H7 (cell line): ENCODE data around the gene DUOX1. TPM values are rescaled to one million over a fixed set of nuclear protein-coding genes. Genes with fewer than 3 reads are reported as not detected.
"Not testable (repeated sequence)": the region's sequence is repeated elsewhere in the genome, so short reads cannot be mapped to it uniquely, and the experiment has no call there.

Experiments used
- DNase-seq: peaks from one replicate; pipeline ENCODE4 v3.0.0; 2012
- H3K27me3 ChIP-seq: 2 replicates; pipeline ENCODE4 v1.6.0; 2011; ENCODE audit warnings: mild to moderate bottlenecking, low read length; ENCODE audit not compliant: control insufficient read depth, insufficient read depth
- H3K36me3 ChIP-seq: replicated peaks from 2 replicates; pipeline ENCODE4 v1.5.1; 2011; ENCODE audit warnings: low read length; ENCODE audit not compliant: control insufficient read depth, insufficient read depth
- H3K4me3 ChIP-seq: 2 replicates; pipeline ENCODE4 v1.5.1; 2011; ENCODE audit warnings: low read depth, mild to moderate bottlenecking, control low read depth, low read length, moderate library complexity; ENCODE audit not compliant: insufficient read depth
- total RNA-seq: library from RNA; depleted of rRNA; stranded (reverse); fragments of >200 nt; shearing (Covaris generic); gene quantifications from 2 replicates; pipeline ENCODE4 v1.2.3, GENCODE V29; 2014

The DUOX1 gene
- total RNA-seq, 1 experiment from 2014 or later, result 0.24 TPM

GRCh38 chr15:45122719-45123118 is 7.1 kb upstream of the DUOX1 start:
- no peaks in the 10 kb centered on the region for H3K36me3 ChIP-seq
- no peak overlapping the region for H3K4me3 ChIP-seq
- no peak for DNase-seq
- H3K27me3 ChIP-seq, result peaks cover 43% of the 10 kb centered on the region

- DNase-seq, result no peak
- no peak overlapping the region for H3K4me3 ChIP-seq
- H3K27me3 ChIP-seq, result peaks cover 47% of the 10 kb centered on the region
- no peaks in the 10 kb centered on the region for H3K36me3 ChIP-seq
Observed at GRCh38 chr15:45123397-45123796, 6.4 kb upstream of the DUOX1 start.

DNA sequence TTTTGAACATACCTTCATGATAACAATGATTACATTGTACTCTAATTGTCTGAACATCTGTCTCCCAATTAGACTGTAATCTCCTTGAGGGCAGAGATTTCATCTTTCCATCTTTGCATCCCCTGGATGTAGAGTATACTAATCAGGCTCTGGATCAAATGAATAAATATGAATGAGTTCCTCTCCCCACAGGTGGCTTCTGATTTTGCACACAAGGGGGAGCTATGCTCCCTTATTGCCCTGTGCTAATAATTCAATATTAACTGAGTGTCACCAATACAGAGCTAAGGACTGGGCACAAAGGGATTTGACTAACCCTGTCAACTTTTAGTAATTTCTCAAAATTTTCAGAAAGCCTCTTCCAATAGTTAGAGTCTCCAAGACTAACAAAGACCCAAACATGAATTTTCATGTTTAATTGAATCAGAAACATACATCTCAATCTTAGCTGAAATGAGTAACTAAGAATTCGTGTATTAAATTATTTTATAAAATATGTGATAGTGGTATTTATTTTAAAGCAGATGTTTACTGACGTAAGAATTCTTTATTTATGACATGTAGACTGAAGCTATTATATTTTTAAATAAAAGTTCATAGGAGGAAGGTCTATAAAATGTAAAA is 3.1 kb upstream of the DUOX1 start:
- no peaks in the 10 kb centered on the region for H3K36me3 ChIP-seq
- no peak overlapping the region for H3K4me3 ChIP-seq
- peaks cover 72% of the 10 kb centered on the region for H3K27me3 ChIP-seq
- no peak for DNase-seq

GRCh38 chr15:45128971-45129639 is 689 bp upstream of the DUOX1 start:
- DNase-seq, result peak; percentile 79
- H3K27me3 ChIP-seq, result peaks cover 86% of the 10 kb centered on the region
- H3K36me3 ChIP-seq, result no peaks in the 10 kb centered on the region
- H3K4me3 ChIP-seq, result peak overlapping the region; percentile 54

DNA sequence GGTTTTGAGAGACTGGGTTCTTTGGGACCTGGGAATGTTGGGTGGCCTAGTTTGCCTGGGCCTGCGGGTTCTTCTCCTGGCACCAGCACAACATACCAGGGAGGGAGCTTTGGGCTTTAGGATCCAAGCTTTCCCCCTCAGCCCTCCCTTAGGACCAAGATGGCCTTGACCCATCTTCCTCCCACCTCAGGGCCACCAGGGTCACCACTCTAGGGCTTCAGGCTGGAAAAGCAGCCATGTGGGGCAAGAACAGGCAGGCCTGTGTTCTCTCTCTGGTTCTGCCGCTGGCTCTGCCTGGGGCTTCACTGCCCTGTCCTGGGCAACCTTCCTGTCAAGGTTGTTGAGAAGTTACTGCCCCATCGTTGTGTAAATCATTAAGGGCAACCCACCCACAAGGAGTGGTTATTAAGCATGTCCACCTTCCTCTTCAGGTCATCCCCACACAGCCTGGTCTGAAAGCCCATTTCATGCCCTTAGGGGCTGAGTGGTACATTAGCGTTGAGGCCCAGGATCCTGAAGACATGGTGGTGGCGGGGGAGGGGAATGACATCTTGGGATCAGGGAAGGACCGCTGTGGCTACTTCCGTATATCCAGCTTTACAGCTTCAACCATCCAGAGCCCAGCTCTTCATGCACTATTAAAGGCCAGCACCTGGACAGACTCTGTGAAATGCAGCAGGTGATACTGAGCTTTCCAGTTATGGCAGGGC is 652 bp downstream of the DUOX1 start:
- peak; percentile 38 for DNase-seq
- Histone ChIP-seq H3K36me3 (no peaks in the 10 kb centered on the region), H3K27me3 (peaks cover 95% of the 10 kb centered on the region), H3K4me3 (peak overlapping the region; percentile 54; the same call in 1 of the 2 replicates)

GRCh38 chr15:45131510-45131909 is 1.7 kb downstream of the DUOX1 start:
- H3K4me3 ChIP-seq, result no peak overlapping the region
- peaks cover 93% of the 10 kb centered on the region for H3K27me3 ChIP-seq
- no peak for DNase-seq
- H3K36me3 ChIP-seq, result no peaks in the 10 kb centered on the region

GRCh38 chr15:45132844-45133560 is 3.2 kb downstream of the DUOX1 start:
- DNase-seq, result peak; percentile 19
- Histone ChIP-seq H3K4me3 (no peak overlapping the region), H3K36me3 (no peaks in the 10 kb centered on the region), H3K27me3 (peaks cover 88% of the 10 kb centered on the region)

DNA sequence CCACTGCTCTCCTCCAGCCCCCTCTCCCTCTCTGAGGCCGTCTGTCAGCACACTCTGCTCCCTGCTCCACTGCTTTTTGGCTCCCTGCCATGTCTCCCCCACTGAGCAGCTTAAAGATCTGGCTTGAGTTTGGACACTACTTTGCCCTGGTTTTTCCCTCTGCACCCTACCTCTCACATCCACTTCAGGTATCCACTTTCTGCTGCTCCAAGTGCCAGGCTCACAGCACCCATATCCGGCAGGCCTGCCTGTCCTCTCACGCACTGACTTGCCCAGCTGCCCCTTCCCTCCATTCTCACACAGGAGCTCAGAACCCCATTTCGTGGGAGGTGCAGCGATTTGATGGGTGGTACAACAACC is 3.7 kb downstream of the DUOX1 start:
- no peaks in the 10 kb centered on the region for H3K36me3 ChIP-seq
- peaks cover 83% of the 10 kb centered on the region for H3K27me3 ChIP-seq
- peak; percentile 17 for DNase-seq
- H3K4me3 ChIP-seq, result no peak overlapping the region

DNA sequence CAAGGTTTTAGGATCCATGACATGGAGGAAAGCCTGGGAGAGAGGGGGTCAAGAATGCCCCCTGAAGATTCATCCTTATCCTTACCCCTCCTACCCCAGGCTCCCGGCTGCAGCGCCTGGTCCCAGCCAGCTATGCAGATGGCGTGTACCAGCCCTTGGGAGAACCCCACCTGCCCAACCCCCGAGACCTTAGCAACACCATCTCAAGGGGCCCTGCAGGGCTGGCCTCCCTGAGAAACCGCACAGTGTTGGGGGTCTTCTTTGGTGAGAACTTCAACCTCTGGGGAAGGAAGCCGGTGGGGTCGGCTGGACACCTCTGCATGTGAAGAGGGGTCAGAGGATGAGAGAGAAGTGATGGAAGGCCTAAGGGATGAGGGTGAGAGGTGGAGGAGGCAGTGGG is 4.3 kb downstream of the DUOX1 start:
- Histone ChIP-seq H3K27me3 (peaks cover 79% of the 10 kb centered on the region), H3K4me3 (no peak overlapping the region), H3K36me3 (no peaks in the 10 kb centered on the region)
- peak; percentile 22 for DNase-seq

- no peaks in the 10 kb centered on the region for H3K36me3 ChIP-seq
- peak overlapping the region; percentile 38 for H3K4me3 ChIP-seq
- peaks cover 70% of the 10 kb centered on the region for H3K27me3 ChIP-seq
- peak; percentile 80 for DNase-seq
Observed at GRCh38 chr15:45134682-45135604, 5.1 kb downstream of the DUOX1 start.

- H3K36me3 ChIP-seq, H3K4me3 ChIP-seq, DNase-seq: not testable (repeated sequence)
- H3K27me3 ChIP-seq, result peaks cover 61% of the 10 kb centered on the region
Observed at GRCh38 chr15:45135705-45136377, 6.0 kb downstream of the DUOX1 start.

- H3K27me3 ChIP-seq, result peaks cover 56% of the 10 kb centered on the region
- DNase-seq, result peak; percentile 84
Observed at GRCh38 chr15:45136378-45136764, 6.6 kb downstream of the DUOX1 start.

DNA sequence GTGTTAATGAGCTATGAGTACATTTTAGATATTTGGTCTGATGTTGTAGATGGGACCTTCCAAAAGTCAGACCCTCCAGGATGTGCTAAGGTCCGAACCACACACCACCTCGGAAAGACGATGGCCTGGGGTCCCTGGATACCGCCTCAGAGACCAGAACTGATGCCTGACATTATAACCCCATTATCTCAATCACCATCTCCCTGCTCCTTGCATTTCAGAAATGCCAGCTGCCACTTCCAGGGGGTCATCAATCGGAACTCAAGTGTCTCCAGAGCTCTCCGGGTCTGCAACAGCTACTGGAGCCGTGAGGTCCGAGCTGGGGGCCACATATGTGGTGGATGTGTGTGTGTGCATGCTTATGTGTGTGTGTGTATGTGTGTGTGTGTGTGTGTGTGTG is 7.9 kb downstream of the DUOX1 start:
- Histone ChIP-seq H3K4me3 (no peak overlapping the region), H3K36me3 (no peaks in the 10 kb centered on the region), H3K27me3 (peaks cover 43% of the 10 kb centered on the region)
- no peak for DNase-seq

More at GRCh38 chr15:45136378-45136764, 6.6 kb downstream of the DUOX1 start:
- Histone ChIP-seq H3K4me3 (no peak overlapping the region; the same call in 1 of the 2 replicates), H3K36me3 (no peaks in the 10 kb centered on the region)
